Hematopoietic multipotent progenitor cell treated with erythropoietin and hydrocortisone succinate and interleukin-3 and kit ligand, for 6 days (in vitro differentiated cells): ENCODE results near the gene DAGLA.

Source experiments
- DNase-seq: peaks from one replicate; pipeline ENCODE4 v3.0.0-alpha.2; 2015

Gene DAGLA

DNA sequence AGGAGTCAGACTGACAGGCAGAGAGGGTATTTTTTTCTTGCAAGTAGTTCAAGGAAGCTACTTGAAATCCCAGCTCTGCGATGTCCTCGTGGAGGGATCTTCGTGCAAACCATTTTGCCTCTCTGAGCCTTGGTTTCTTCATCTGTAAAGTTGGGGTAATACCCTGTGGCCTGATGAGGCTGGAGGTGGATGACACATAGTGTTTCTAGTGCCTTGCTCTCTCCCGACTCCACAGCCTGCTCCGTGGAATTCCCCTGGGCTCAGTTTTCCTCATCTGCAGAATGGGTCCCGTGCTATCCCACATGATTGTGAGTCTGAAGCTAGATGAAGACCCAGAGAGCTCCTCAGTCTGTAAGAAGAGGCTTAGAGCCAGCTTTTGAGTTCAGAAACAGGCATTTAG lies 32.7 kb downstream of the DAGLA start:
- no peak for DNase-seq

GRCh38 chr11:61713464-61713863 lies 33.3 kb downstream of the DAGLA start:
- no peak for DNase-seq

GRCh38 chr11:61713906-61714305 lies 33.7 kb downstream of the DAGLA start:
- no peak for DNase-seq

GRCh38 chr11:61714316-61714715 lies 34.1 kb downstream of the DAGLA start:
- DNase-seq = no peak

GRCh38 chr11:61714916-61715315 lies 34.7 kb downstream of the DAGLA start:
- no peak for DNase-seq

DNA sequence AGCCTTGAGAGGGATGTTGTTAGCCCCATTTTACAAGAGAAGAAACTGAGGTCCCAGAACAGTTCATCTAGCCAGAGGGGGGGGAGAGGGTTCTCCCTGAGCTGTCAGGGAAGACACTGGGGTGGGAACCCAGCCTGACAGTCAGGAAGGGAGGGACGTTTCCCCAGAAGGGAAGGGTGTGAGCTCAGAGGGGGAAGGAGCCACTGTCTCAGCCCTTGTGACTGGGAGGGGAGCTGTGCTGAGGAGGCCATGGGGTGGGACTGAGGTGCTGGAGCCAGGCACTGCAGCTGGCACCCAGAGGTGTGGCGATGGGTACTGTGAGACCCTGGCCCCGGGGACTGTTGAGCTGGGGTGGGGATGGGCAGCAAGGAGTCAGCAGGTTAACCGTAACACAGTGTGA lies 35.7 kb downstream of the DAGLA start:
- DNase-seq = no peak

- no peak for DNase-seq
Measured at GRCh38 chr11:61716478-61717285, 36.5 kb downstream of the DAGLA start.

DNA sequence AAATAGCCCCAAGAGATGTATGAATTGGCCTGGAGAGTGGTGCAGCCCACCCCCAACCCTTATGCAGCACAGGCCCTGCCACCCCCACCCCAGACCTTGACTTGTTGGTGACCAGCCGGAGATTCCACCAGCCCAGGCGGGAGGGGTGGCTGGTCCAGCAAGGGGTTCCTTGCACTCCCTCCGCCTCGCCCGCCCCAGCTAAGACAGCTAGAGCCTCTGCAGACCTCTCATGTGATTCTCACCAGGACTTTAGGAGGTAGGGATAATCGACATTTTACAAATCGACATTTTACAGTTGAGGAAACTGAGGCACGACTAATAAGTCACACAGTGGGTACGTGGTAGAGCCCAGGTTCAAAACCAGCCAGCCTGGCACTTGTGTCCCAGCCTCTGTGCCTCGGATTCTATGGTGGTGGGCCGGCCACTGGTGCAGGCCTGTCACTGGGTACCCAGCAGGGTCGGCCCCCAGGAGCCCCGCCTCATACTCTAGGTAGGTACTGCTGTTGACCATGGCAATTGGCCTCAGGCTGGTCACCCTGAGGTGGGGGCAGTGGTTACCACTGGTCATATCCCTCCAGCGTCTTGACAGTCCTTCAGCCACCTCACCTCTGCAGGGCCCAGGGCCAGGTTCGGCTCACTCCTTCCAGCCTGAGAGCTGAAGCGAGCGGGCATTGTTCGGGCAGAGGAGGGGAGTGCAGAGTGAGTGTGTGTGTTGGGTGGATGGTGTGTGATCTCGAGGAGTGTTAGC lies 37.3 kb downstream of the DAGLA start:
- DNase-seq = no peak

DNA sequence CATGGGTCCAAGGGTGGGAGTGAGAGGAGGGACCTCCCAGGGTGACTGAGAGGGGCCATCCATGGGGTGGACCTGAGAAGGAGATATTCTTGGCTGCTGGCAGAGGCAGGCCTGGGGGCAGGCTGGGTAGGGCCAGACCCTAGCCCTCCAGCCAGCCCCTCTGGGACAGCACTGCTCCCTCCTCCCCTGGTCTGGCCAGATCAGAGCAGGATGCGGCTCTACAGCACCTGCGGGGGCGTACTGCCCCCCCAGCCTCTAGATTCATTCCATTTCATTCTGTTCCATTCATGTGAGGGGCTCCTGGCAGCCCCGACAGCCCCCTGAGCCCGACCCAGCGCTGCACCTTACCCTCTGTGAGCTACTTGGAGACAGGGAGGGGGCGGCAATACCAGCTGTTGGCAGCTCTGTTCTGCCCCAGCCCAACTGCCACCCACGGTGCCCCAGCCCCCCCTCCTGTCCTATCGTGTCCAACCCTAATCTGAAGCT lies 37.9 kb downstream of the DAGLA start:
- DNase-seq = no peak

DNA sequence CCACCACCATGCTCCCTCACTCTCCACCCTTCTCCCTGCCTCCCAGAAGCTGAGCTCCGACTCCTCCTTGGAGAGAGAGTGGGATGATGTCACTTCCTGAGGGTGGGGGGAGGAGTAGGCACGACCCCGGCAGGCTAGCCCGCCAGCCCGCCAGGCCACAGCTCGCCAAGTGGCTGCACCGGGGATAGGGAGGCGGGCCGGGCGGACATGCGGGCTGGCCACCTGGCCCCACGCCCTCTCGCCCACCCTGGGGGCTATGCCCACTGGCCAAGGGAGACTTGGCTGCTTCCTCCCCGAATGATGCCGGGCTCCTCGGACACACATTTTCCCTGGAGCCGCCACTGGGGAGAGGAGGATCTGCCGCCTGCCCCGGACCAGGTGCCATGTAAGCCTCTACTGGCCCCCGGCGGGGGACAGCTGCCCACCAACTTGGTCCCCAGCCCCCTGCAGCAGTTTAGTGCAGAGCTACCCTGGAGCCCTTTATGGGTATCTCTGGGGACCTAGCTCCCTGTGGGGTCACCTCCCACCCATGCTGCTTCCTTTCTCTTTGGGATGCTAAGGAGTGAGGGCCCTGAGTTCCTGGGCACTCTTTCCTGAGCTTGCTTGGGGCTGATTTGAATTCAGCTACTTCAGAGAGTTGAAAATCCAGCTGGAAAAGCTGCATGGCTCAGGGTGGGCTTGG lies 38.6 kb downstream of the DAGLA start:
- DNase-seq = no peak

DNA sequence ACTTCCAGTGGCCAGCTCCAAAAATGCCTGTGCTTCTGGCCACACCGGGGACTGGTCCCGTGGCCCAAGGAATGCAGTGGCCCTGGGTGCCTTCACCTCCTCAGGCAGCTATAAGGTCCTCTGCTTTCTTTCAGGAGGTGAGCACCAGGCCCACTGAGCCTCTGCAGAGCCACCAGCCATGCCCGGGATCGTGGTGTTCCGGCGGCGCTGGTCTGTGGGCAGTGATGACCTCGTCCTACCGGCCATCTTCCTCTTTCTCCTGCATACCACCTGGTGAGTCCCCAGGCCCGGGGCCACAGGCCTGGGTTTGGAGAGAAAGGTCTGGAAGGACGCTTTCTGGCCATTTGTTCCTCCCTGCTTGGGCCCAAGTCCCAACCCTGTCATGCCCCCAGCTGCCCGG lies 39.8 kb downstream of the DAGLA start:
- no peak for DNase-seq

- DNase-seq = no peak
Measured at GRCh38 chr11:61720597-61720996, 40.4 kb downstream of the DAGLA start.

DNA sequence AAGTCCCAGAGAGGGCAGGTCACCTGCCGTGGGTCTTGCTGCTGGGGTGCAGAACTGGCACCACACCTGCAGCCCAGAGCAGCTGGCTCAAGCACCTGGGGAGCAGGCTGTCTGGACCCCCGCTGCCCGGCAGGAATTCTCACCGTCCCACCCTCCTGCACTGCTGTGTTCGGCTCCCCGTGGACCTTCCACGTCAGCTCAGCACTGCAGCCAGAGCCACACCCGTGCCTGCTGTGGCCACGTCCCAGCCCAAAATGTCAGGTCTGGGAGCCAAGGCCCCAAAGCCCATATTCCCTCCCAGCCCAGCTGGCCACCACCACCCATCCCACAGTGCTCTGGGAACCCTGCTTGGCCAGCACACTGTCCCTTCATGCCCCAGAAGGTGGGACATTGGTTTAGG lies 44.2 kb downstream of the DAGLA start:
- DNase-seq = no peak

DNA sequence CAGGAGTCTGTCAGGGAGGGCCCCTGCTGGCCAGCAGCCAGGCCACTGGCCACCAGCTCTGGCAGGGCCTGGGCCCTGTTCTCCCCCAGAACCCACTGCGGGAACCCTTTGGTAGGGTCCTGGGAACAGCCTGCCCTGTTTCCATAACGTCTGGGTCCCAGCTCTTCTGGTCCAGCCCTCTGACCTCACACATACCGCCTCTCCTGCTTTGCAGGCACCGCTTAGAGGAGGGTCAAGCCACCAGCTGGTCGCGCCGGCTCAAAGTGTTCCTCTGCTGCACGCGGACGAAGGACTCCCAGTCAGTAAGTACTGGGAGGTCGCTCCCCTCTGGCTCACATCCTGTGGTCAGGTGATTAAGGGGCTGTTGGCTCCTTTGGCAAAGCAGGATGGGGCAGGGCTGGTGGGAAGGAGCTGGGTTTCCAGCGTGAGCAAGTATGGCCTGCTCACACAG lies 45.6 kb downstream of the DAGLA start:
- no peak for DNase-seq

GRCh38 chr11:61726775-61727174 lies 46.6 kb downstream of the DAGLA start:
- DNase-seq = no peak

DNA sequence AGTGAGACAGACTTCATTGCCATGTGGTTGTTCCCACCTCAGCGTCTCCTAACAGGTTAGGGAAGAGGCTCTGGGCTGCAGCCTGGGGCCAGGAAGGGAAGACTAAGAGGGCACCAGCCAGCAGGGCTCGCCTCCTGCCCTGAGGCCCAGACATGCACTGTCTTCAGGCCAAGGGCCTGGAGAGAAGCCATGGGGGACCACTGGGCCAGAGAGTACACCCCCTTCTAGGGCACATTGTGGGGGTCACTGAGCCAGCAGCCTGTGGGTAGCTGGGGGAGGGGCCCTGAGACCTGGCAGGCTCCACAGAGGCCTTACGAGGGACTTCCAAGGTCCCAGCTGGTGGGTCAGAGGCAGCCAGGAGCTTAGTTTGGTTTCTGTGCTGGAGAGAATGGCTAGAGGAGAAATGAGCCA lies 47.2 kb downstream of the DAGLA start:
- no peak for DNase-seq

GRCh38 chr11:61728066-61728939 lies 48.1 kb downstream of the DAGLA start:
- no peak for DNase-seq

DNA sequence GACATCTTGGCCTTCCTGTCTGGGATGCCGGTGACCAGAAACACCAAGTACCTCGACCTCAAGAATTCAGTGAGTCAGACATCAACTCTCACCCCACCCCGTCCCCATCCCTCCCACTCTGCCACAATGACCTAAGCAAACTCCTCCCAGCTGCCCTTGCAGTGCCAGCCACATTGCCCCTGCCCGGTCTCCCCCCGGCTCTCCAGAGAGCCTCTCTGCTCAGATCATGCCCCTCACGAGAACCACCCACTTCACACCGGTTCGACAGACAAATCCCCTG lies 48.7 kb downstream of the DAGLA start:
- DNase-seq = no peak

GRCh38 chr11:61730240-61730994 lies 50.2 kb downstream of the DAGLA start:
- DNase-seq = no peak

- no peak for DNase-seq
Measured at GRCh38 chr11:61731211-61731951, 51.2 kb downstream of the DAGLA start.

- no peak for DNase-seq
Measured at GRCh38 chr11:61731952-61732675, 51.9 kb downstream of the DAGLA start.
